Activated CD8-positive, alpha-beta T cell treated with anti-CD3 and anti-CD28 coated beads for 36 hours (primary cell): ENCODE data around the gene SLIT1. TPM values are rescaled to one million over a fixed set of nuclear protein-coding genes. Genes with fewer than 3 reads are reported as not detected.

Source experiments
- ATAC-seq: fragments of 200-7000 bp; cut with Tn5 transposase; one replicate; pipeline ENCODE4 v1.10.0; 2021; ENCODE audit warnings: mild to moderate bottlenecking, moderate library complexity
- CTCF ChIA-PET: fragments of 350-600 bp; sonication (Branson Sonifier 250); formaldehyde crosslinking; loops from one replicate; lab custom pipeline; 2021; ENCODE audit warnings: antibody characterized with exemption; lab: Charles Lee
- POLR2A ChIA-PET: fragments of 350-600 bp; sonication (Branson Sonifier 250); formaldehyde crosslinking; loops from one replicate; lab custom pipeline; 2021; ENCODE audit warnings: antibody characterized with exemption; lab: Charles Lee
- DNase-seq: peaks from one replicate; pipeline ENCODE4 v3.0.0-alpha.2; 2020
- H3K27ac Mint-ChIP-seq: one replicate; pipeline ENCODE4 v1.8.0; 2021; ENCODE audit warnings: mild to moderate bottlenecking, mixed read lengths
- H3K27me3 Mint-ChIP-seq: one replicate; pipeline ENCODE4 v1.8.0; 2021; ENCODE audit warnings: mixed read lengths
- H3K36me3 Mint-ChIP-seq: one replicate; pipeline ENCODE4 v1.8.0; 2021; ENCODE audit warnings: low read depth, mixed read lengths
- H3K4me1 Mint-ChIP-seq: one replicate; pipeline ENCODE4 v1.8.0; 2021; ENCODE audit warnings: low read depth, mixed read lengths
- H3K4me3 Mint-ChIP-seq: one replicate; pipeline ENCODE4 v1.8.0; 2021; ENCODE audit warnings: mild to moderate bottlenecking, moderate library complexity, mixed read lengths
- H3K9me3 Mint-ChIP-seq: one replicate; pipeline ENCODE4 v1.8.0; 2021; ENCODE audit warnings: mixed read lengths
- CTCF ChIP-seq: fragments of 200-600 bp; IDR thresholded peaks from one replicate; pipeline ENCODE4 v1.8.0; 2022; ENCODE audit warnings: antibody characterized with exemption, mild to moderate bottlenecking
- intact Hi-C: fragments of 100-400 bp; cut with micrococcal nuclease; formaldehyde crosslinking; loops from one replicate; pipeline ENCODE4 v1.10.0; 2022
- total RNA-seq, 2 experiments: library from RNA; stranded (reverse); gene quantifications; one replicate each; pipeline ENCODE4 v1.2.3, GENCODE V29; 2021

SLIT1 gene
- total RNA-seq, 2 experiments from 2014 or later: 0.34 to 1.2 TPM

GRCh38 chr10:97081621-97082235, 104.0 kb downstream of the SLIT1 start:
- Mint-ChIP-seq H3K9me3 (no peaks in the 10 kb centered on the region), H3K27me3 (peaks cover 28% of the 10 kb centered on the region), H3K4me1 (no peaks in the 10 kb centered on the region), H3K27ac (no peak overlapping the region), H3K36me3 (no peaks in the 10 kb centered on the region), H3K4me3 (no peak overlapping the region)
- POLR2A ChIA-PET: no interaction called here
- CTCF ChIA-PET: interaction anchor here (0.6 to 17.0 kb wide), 22 partner anchors 9 to 193 kb away, joined by 3 to 407 read pairs (median 5); no protein-coding TSS in a partner anchor
- intact Hi-C loops: no loop called here
- TF ChIP-seq CTCF: peak; percentile 66
- peak; percentile 74 for ATAC-seq
- peak; percentile 71 for DNase-seq

GRCh38 chr10:97080051-97080776, 105.5 kb downstream of the SLIT1 start:
- no peak for TF ChIP-seq CTCF
- Mint-ChIP-seq H3K4me3 (no peak overlapping the region), H3K9me3 (no peaks in the 10 kb centered on the region), H3K27me3 (peaks cover 22% of the 10 kb centered on the region), H3K4me1 (no peaks in the 10 kb centered on the region), H3K36me3 (no peaks in the 10 kb centered on the region), H3K27ac (no peak overlapping the region)
- intact Hi-C loops: no loop called here
- POLR2A ChIA-PET: interaction anchor here (0.5 kb wide), 1 partner anchor 354 kb away, joined by 3 read pairs; no protein-coding TSS in a partner anchor
- DNase-seq: no peak
- ATAC-seq: no peak
- CTCF ChIA-PET: interaction anchor here (0.7 to 17.0 kb wide), 8 partner anchors 7 to 155 kb away, joined by 3 to 407 read pairs (median 7); no protein-coding TSS in a partner anchor

- POLR2A ChIA-PET: no interaction called here
- CTCF ChIA-PET: interaction anchor here (1.1 to 17.0 kb wide), 4 partner anchors 11 to 128 kb away, joined by 3 to 407 read pairs (median 4); no protein-coding TSS in a partner anchor
- no peak for ATAC-seq
- intact Hi-C loops: no loop called here
- Mint-ChIP-seq H3K36me3 (no peaks in the 10 kb centered on the region), H3K4me3 (no peak overlapping the region), H3K9me3 (no peaks in the 10 kb centered on the region), H3K4me1 (no peaks in the 10 kb centered on the region), H3K27ac (no peak overlapping the region), H3K27me3 (peaks cover 20% of the 10 kb centered on the region)
- no peak for DNase-seq
- TF ChIP-seq CTCF: no peak
Observed at GRCh38 chr10:97079448-97079847, 106.3 kb downstream of the SLIT1 start.

GRCh38 chr10:97078938-97079445, 106.8 kb downstream of the SLIT1 start:
- H3K27me3 Mint-ChIP-seq: peaks cover 22% of the 10 kb centered on the region
- intact Hi-C loops: no loop called here
- no peak for TF ChIP-seq CTCF
- no peaks in the 10 kb centered on the region for H3K36me3 Mint-ChIP-seq
- H3K27ac Mint-ChIP-seq: no peak overlapping the region
- ATAC-seq: no peak
- ChIA-PET CTCF (interaction anchor here (1.1 to 17.0 kb wide), 5 partner anchors 11 to 129 kb away, joined by 3 to 407 read pairs (median 4); no protein-coding TSS in a partner anchor), POLR2A (no interaction called here)
- no peak overlapping the region for H3K4me3 Mint-ChIP-seq
- DNase-seq: no peak
- no peaks in the 10 kb centered on the region for H3K9me3 Mint-ChIP-seq
- H3K4me1 Mint-ChIP-seq: no peaks in the 10 kb centered on the region
